ENCODE measurements around the gene SCN4B. TPM values are rescaled to one million over a fixed set of nuclear protein-coding genes. Genes with fewer than 3 reads are reported as not detected.

SCN4B gene
- total and polyA plus RNA-seq, 2 of the 8 experiments (the other 6 are each of a cell fraction or from before 2014, with no cell fraction given), result 2.8 to 4.9 TPM

DNA sequence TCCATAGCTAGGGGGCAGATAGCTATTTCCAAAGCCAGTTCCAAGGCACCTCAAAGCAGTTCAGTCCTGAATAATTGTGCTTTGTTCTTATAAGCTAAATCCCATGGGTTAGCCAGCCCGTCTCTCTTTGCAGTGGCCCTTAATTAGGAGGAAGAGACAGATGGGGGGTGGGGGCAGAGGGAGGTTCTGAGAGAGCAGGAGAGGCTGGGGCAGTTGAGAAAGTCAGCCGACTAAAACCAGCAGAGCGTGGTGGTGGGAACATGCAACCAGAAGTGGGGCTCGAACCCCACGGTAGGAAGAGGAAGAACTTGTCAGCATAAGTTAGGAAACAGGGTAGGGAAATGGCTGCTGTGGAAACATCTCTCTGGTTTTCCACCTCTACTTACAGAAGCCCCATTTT, 10.9 kb upstream of the SCN4B start:
- no peak overlapping the region for H3K14ac ChIP-seq (ENCODE audit: insufficient read length)
- no peak overlapping the region for H2BK20ac ChIP-seq (ENCODE audit: low read length)
- no peaks in the 10 kb centered on the region for H3K23me2 ChIP-seq (ENCODE audit: low read depth, low read length)
- H3K4me2 ChIP-seq (ENCODE audit: insufficient read depth in 1 of 2, low read depth in 2 of 2, low read length in 2 of 2), result no peak overlapping the region
- no peaks in the 10 kb centered on the region for H3K79me2 ChIP-seq (ENCODE audit: control insufficient read depth in 1 of 2, insufficient read depth in 2 of 2, low read length in 2 of 2)
- H2BK5ac ChIP-seq (ENCODE audit: low read depth, low read length), result no peak overlapping the region
- ChIA-PET CTCF (ENCODE audit: partially characterized antibody) (interaction anchor here (1.1 to 2.5 kb wide), 3 partner anchors 8 to 22 kb away, joined by 3 to 13 read pairs (median 5); no protein-coding TSS in a partner anchor), POLR2A (ENCODE audit: partially characterized antibody) (interaction anchor here (3.2 kb wide), 1 partner anchor 7 kb away, joined by 15 read pairs; no protein-coding TSS in a partner anchor)
- H3K56ac ChIP-seq (replicated peaks; ENCODE audit: insufficient read length, low read depth, low read length), result no peak overlapping the region
- H2BK15ac ChIP-seq (ENCODE audit: low read length), result no peak overlapping the region
- H2AK5ac ChIP-seq (ENCODE audit: low read depth, low read length), result no peak overlapping the region
- no peak for DNase-seq (ENCODE audit: low read depth in 1 of 2, low spot score in 2 of 2)
- no peak overlapping the region for H4K5ac ChIP-seq (ENCODE audit: insufficient read length, low read depth, low read length)
- H4K8ac ChIP-seq (ENCODE audit: extremely low read depth, insufficient read depth, low read length), result no peak overlapping the region
- no peak for FAIRE-seq
- no peak overlapping the region for H4K91ac ChIP-seq (replicated peaks; ENCODE audit: insufficient read length, low read length)
- no peaks in the 10 kb centered on the region for H3K36me3 ChIP-seq (ENCODE audit: control insufficient read depth in 2 of 4, insufficient read depth in 4 of 4, low read length in 3 of 4)
- TF ChIP-seq TAF1 (IDR thresholded peaks at IDR 0.05; ENCODE audit: low read depth, low read length), result no peak
- no peak for TF ChIP-seq GTF2F1 (IDR thresholded peaks at IDR 0.05; ENCODE audit: borderline replicate concordance, low read depth, low read length)
- TF ChIP-seq SAP30 (IDR thresholded peaks at IDR 0.05; ENCODE audit: insufficient read depth, insufficient replicate concordance, low read length), result no peak
- no peak overlapping the region for H3K4me3 ChIP-seq (ENCODE audit: extremely low read depth in 1 of 4, insufficient read depth in 2 of 4, low read depth in 3 of 4, low read length in 4 of 4)
- 92% methylated on average over 5 of the region's 5 CpGs; no CpG with 5 or more reads in 1 of the 2 experiments for WGBS, 2 experiments (ENCODE audit: extremely low coverage in 1 of 2, insufficient coverage in 1 of 2, insufficient read length in 1 of 2, insufficient replicate concordance in 2 of 2, low coverage in 1 of 2, low lambda C conversion rate in 2 of 2, missing lambda C conversion rate in 1 of 2)
- no peaks in the 10 kb centered on the region for H3K79me1 ChIP-seq (ENCODE audit: low read depth, low read length)
- no peak overlapping the region for H2BK12ac ChIP-seq (ENCODE audit: low read depth, low read length)
- no peak overlapping the region for H3K4ac ChIP-seq (replicated peaks; ENCODE audit: insufficient read length, low read depth, low read length)
- no peak overlapping the region for H3K23ac ChIP-seq (ENCODE audit: insufficient read length)
- H3K9me3 ChIP-seq (ENCODE audit: insufficient read depth in 2 of 2, low read depth in 1 of 2, low read length in 1 of 2), result no peaks in the 10 kb centered on the region
- H2BK120ac ChIP-seq (replicated peaks; ENCODE audit: low read depth, low read length), result no peak overlapping the region
- H3K27ac ChIP-seq (ENCODE audit: low read depth, low read length), result no peak overlapping the region
- H3K27me3 ChIP-seq (replicated peaks in 1 of 4; ENCODE audit: control insufficient read depth in 3 of 4, extremely low read depth in 1 of 4, insufficient read depth in 3 of 4, low read length in 3 of 4), result peaks cover 0 to 44% (median 15%) of the 10 kb centered on the region in 4 experiments; a peak in 5 of 7 replicates
- H3K9ac ChIP-seq (replicated peaks in 1 of 4; ENCODE audit: extremely low read depth in 1 of 4, low read depth in 3 of 4, low read length in 3 of 4), result no peak overlapping the region
- H3K18ac ChIP-seq (ENCODE audit: extremely low read depth, low read length), result no peak overlapping the region
- peaks cover 0 to 7% (median 5%) of the 10 kb centered on the region in 4 experiments; a peak in 6 of 7 replicates for H3K4me1 ChIP-seq (replicated peaks in 1 of 4; ENCODE audit: control insufficient read depth in 3 of 4, insufficient read depth in 4 of 4, low read length in 3 of 4)
- H4K20me1 ChIP-seq (replicated peaks in 1 of 2; ENCODE audit: control insufficient read depth in 1 of 2, insufficient read depth in 2 of 2, low read length in 2 of 2), result no peaks in the 10 kb centered on the region
- no peak overlapping the region for H2AFZ ChIP-seq (ENCODE audit: low read length)

Data from H1 (cell line).